Myocyte (in vitro differentiated cells): ENCODE measurements around the gene SUGT1. TPM values are rescaled to one million over a fixed set of nuclear protein-coding genes. Genes with fewer than 3 reads are reported as not detected.
"Not testable (repeated sequence)": the region's sequence is repeated elsewhere in the genome, so short reads cannot be mapped to it uniquely, and the experiment has no call there.

Experiments
- DNase-seq: peaks from one replicate; pipeline ENCODE4 v3.0.0-alpha.2; 2012; ENCODE audit warnings: low read depth
- total RNA-seq: library from RNA; depleted of rRNA; stranded (reverse); fragments of >200 nt; gene quantifications from 2 replicates; pipeline ENCODE4 v1.2.3, GENCODE V29; 2014

SUGT1 gene
- total RNA-seq, 1 donor from 2014 or later: 38.1 TPM

DNA sequence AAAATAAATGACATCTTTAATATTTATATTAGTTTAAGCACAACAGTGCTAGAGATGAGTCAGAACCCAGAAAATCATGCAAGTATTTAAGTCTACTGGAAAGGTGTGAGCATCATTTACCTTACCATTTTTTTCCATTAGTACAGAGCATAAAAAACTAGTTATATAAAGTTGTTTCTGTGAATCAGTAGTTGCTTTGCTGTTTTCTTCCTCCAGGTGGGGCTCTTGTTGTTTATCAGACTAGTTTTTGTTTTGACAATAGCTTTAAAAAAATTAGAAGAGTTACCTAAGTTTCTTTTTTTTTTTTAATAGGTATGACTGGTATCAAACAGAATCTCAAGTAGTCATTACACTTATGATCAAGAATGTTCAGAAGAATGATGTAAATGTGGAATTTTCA lies 12.7 kb downstream of the SUGT1 start:
- peak; percentile 44 for DNase-seq

DNA sequence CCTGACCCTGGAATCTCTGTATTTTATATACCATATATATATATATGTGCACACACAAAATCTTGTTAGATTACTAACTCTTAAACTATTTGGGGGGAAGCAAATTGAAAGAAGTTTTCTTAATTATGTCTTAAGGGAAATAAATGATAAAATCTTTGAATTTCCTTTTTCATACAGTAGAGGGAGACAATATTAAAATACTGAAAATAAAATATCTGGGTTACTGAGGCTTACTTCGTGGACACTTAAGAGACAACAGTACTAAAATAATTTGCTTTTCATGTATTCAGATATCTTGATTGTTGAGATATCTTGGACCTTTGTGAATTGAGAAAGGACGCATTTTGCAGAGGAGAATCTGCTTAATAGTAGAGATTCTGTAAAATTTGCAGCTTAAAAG lies 17.0 kb downstream of the SUGT1 start:
- DNase-seq: no peak

DNA sequence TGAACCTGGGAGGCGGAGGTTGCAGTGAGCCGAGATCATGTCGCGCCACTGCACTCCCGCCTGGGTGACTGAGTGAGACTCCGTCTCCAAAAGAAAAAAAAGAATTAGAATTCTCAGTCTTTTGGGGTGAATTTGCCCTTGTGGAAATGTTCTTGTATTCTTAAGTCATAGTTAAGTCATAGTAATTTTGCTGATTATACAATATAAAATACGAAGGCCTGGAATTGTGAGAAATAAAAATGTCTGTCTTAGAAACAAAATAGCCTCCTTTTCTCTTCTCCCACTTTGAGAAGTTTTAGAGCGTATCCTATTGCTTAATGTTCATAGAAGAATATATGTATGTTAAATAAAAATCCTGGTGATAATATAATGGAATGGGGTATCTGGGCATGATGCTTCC lies 18.1 kb downstream of the SUGT1 start:
- no peak for DNase-seq

DNA sequence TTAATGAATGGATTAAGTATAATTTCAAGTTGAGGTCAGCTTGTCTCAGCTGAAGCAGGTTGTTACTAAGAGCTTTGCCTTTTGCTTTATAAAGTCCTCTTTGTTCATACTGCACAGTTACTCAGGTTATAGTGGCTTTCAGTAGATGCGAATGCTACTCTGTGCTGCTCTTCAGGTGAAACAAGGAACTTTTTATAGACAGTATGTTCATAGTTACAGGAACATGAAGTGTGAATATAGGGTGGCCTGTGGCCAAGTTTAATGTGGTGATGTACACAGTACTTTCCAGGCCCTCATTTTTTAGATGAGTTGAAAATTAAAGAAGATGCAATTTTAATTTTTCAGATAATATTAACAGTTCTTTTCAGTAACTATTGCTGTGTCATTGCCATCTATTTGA lies 20.8 kb downstream of the SUGT1 start:
- DNase-seq: no peak

DNA sequence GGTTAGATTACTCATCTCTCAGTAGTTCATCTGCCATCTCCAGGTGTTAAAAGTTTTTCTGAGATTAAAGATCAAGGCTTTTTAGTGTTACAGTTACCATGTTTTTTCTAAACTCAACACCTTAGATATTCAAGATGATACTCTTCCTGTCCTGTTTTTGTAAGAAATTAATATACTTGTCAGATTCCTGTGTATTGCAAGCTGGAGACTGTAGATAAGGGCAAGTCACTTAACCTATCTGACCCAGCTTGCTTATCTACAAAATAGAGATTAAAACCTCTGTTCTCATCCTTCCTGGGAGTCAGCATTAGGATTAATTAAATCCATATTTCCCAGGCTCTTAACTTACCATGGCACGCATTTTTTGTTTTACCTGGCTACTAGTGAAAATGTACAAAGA lies 25.2 kb downstream of the SUGT1 start:
- DNase-seq: no peak

DNA sequence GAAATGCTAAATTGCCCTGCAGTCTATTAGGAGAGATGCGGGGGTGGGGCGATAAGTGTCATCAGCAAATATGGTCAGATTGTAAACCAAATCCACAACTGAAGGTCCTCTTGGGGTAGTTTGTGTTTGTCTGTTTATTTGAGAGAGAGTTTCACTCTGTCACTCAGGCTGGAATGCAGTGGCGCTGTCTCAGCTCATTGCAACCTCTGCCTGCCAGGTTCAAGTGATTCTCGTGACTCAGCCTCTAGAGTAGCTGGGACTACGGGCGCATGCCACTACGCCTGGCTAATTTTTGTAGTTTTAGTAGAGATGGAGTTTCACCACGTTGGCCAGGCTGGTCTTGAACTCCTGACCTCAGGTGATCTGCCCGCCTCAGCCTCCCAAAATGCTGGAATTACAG lies 33.2 kb downstream of the SUGT1 start:
- DNase-seq: not testable (repeated sequence)

DNA sequence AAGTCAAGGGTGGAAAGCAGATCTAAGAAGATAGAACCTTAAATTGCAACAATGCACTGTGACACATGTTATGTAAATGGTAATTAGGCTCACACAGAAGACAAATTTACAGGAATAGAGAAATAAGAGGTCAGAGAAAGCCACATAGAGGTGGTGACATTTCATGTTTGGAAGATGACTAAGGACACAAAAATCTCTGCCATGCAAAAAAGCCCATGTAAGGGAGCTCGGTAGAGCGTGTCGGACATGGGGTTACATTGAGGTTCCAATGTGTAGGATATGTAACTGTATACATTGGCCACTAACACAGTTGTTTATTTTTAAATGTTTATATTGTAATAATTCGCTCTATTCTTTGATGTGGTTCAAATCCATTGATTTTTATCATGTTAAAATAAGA lies 33.7 kb downstream of the SUGT1 start:
- peak; percentile 9 for DNase-seq

DNA sequence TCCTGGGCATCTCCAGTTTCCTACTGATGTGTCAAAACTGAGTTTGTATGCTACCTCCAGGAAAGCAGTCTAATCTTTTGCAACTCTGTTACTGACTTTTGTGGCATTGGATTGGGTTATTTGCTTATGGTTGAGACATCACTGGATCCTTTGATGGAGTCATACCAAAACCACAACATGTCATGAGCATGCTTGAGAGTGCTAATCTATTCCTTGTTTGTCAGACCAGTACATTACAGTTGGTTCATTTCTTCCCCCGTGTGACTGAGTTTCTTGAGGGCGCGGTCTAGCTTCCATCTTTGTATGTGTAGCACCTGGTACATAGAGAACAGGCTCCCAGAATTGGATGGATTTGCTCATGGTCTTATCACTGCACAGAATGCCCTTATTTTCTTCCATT lies 43.2 kb downstream of the SUGT1 start:
- DNase-seq: peak; percentile 9

DNA sequence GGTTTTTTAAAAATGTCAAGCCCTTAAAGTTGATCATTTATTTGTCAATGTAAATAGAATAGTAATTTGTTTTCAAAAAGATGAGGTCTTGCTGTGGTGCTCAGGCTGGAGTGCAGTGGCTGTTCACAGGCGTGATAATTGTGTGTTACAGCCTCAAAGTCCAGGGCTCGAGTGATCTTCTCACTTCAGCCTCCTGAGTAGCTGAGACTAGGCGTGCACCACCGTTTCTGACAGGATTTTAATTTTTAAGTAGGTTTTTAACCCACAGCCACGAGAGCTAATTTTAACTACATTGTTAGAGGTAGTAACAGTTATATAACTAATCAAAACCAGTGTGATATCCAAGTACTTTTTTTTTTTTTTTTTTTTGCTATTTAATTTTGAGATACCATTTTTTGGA lies 43.9 kb downstream of the SUGT1 start:
- DNase-seq: no peak

DNA sequence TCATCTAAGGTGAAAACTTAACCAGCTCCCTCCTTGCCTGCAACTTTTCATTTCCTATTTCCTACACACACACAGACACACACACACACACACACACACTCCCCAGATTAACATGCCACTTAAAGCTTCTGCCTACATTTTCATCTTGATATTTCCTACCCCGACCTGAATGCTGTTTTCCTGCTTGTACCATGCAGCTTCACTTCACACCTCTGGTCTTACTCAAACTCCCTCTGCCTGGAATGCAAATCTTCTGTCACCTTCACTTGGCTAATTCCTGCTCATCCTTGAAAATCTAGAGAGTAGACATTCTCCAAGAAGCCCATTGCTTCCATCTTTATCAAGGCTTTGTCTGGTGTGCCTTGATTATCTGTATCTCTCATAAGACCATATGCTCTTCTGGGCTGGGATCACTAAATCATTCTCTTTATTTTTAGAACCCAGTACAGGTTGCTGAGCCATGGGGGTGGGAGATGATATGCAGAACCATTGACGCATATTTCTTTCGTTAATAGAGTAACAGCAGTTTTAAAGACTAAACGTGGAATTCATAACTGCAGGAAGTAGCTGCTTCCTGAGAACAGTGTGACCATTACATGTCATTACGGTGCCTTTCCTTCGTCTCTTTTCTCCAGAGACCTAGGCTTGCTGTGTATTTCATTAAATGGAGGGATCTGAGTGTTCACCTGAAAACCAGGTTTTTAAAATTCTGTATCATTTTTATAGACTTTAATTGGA lies 49.3 kb downstream of the SUGT1 start:
- no peak for DNase-seq

DNA sequence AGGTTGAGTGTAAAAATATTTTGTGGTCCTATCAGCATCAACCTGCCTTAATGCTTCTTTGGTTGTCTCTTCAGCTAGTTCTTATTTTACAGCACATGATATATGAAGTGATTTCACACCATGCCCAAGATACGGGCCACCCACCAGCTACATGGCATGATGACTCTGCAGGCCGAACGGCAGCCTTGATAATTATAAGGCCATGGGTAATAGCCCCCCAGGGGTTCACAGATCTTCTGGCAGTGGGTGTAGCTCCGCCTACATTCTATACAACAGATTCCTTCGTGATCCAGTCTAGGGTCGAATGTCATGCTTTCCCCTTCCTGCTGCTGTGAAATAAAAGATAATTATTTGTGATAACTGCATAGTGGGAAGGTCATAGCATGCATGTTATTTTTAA lies 50.8 kb downstream of the SUGT1 start:
- DNase-seq: no peak

DNA sequence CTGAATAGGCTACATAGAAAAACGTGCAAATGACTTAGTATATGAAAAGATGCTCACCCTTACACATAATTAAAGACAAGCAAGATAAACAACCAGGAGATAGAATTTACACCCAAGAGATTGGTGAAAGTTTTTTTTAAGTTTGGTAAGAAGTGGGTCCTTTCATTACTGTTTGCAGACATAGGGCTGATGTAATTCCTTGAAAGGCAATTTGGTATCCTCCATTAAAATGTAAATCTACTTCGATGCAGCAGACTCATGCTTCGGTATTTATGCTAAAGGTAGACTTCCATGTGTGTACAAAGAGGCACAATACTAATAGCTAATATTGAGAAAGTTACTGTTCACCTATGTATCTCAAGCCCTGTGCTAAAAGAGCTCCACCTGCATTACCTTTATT lies 53.4 kb downstream of the SUGT1 start:
- no peak for DNase-seq

DNA sequence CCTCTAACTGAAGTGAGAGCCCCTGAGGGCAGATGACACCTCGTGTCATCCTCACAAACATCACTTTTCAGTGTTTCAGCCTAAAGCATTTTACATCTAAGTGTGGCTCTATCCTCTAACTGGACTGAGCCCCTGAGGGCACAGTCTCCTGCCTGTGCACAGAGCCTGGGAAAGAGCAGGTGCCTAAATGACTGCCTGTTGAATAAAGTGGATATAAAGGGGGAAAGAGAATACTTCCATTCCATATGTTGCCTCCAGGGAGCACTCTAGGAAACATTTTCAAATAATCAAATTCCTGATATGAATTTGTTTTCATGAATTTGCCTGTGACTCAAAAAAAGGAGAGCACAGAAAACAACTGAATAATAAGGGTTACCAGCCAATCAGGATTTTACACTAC lies 54.7 kb downstream of the SUGT1 start:
- no peak for DNase-seq

DNA sequence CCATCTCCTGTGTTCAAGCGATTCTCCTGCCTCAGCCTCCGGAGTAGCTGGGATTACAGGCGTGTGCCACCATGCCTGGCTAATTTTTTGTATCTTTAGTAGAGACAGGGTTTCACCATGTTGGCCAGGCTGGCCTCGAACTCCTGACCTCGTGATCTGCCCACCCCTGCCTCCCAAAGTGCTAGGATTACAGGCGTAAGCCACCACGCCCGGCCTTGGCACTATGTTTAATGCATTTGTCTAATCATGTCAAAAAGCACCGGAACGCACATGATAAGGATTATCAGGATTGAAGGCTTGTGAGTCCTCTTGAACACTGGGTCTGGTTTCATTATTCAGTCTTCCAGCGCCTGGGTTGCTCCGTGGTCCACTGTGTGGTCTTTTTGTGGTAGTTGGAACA lies 55.6 kb downstream of the SUGT1 start:
- not testable (repeated sequence) for DNase-seq

DNA sequence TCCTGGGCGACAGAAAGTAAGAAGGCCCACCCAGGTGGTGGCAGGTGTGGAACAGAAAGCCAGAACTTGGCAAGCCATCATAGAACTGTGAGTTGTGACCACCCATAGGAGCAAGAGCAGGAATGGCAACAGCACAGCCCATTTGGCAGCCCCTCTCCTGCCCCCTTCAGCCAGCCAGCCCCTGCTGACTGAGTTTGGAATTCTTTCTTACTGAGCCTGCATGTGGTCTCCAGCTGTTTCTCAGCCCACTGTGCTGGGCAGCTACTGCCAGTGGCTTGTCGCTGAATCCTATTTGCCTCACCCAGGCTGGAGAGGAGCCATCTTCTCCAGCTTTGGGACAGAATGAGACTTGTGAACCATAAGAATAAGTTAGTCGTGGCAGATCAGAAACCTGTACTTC lies 58.6 kb downstream of the SUGT1 start:
- peak; percentile 24 for DNase-seq

DNA sequence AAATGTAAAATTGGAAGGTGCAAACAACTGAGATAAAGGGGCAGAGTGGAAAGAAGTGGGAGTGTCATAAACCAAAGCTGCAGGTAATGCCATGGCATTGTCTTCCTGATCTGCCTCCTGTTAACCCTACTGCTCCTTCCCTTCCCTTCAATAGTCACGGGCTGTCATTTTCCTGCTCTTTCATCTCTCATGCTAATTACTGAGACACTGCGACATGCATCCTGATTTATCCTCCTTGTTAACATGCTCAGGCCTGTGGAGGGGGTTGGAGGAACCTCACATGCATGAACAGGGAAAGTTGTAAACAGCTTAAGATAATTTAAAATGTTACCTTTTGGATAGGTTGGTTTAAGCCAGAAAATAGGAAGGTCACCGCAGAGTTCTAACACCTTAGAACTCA lies 59.7 kb downstream of the SUGT1 start:
- no peak for DNase-seq

DNA sequence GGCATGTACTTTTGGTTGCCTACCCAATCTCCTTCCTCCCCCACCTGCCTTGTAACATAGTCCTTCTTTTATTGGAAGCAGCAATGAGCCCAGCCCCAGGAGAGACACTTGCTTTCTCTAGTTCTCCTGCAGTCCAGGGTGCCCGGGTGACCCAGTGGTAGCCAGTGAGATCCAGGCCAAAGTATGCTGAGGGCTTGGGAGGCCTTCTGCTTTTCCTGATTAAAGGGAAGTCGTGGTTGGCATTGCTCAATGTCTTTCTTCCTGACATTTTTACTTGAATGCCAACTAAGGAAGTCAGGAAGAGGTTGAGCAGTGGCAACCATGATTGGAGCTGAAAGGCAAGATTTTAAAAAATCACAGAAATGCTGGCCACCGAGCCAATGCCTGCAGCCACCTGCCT lies 61.3 kb downstream of the SUGT1 start:
- DNase-seq: no peak

DNA sequence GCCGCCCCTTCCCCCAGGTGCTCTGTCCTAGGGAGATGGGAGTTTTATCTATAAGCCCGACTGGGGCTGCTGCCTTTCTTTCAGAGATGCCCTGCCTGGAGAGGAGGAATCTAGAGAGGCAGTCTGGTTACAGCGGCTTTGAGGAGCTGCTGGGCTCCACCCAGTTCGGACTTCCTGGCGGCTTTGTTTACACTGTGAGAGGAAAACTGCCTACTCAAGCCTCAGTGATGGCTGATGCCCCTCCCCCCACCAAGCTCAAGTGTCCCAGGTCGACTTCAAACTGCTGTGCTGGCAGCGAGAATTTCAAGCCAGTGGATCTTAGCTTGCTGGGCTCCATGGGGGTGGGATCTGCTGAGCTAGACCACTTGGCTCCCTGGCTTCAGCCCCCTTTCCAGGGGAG lies 68.3 kb downstream of the SUGT1 start:
- DNase-seq: not testable (repeated sequence)

DNA sequence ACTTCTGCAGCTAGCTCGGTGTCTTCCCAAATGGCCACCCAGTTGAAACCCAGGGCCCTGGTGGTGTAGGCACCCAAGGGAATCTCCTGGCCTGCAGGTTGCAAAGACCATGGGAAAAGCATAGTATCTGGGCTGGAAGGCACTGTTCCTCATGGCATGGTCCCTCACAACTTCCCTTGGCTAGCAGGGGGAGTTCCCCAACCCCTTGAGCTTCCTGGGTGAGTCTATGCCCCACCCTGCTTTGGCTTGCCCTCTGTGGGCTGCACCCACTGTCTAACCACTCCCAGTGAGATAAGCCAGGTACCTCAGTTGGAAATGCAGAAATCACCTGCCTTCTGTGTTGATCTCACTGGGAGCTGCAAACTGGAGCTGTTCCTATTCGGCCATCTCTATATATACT lies 68.7 kb downstream of the SUGT1 start:
- DNase-seq: not testable (repeated sequence)

DNA sequence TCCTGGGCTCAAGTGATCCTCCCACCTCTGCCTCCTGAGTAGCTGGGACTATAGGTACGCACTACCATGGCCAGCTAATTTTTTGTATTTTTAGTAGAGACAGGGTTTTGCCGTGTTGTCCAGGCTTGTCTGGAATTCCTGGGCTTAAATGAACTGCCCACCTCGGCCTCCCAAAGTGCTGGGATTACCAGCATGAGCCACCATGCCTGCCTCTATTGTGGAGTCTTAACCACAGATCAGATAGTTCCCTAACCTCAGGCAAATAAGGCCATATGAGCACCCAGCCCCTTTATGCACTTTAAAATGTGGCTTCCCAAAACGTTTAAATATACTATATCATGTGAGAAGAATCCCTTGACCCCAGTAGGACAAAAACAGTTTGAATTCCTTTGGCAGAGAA lies 70.5 kb downstream of the SUGT1 start:
- DNase-seq: no peak

DNA sequence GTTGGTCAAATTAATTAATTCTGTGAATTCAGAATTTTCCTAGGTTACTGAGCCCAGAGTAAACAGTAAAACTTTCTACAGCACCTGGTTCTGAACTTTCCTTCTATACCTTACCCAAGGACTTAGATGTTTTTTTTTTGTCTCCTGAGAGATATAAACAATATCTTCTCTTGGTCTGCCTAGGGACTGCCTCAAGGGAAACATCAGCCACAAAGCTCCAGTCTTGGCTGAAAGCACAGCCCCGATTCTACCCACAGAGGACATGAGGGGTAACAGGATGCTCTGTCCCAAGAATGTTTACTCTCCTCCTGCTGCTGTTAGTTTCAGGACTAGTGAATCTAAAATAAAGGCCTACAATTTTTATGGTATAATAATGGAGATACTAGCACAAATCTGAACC lies 72.7 kb downstream of the SUGT1 start:
- DNase-seq: no peak

DNA sequence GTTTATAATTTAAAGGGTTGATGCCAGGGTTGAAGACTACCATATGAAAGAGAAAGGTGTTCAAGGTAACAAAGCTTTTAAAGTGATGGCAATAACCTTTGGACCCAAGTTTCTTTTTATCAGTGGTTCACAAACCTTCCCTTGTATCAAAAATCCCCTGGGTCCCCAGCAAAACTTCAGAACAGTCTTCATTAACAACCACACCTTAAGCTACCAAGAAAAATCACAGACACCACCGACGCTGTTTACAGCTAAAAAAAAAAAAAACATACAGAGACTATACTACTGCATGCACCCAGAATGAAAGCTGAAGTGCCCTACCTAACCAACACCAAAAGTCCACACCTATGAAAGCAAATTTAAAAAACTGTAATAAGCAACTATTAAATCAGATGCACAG lies 73.6 kb downstream of the SUGT1 start:
- DNase-seq: no peak

DNA sequence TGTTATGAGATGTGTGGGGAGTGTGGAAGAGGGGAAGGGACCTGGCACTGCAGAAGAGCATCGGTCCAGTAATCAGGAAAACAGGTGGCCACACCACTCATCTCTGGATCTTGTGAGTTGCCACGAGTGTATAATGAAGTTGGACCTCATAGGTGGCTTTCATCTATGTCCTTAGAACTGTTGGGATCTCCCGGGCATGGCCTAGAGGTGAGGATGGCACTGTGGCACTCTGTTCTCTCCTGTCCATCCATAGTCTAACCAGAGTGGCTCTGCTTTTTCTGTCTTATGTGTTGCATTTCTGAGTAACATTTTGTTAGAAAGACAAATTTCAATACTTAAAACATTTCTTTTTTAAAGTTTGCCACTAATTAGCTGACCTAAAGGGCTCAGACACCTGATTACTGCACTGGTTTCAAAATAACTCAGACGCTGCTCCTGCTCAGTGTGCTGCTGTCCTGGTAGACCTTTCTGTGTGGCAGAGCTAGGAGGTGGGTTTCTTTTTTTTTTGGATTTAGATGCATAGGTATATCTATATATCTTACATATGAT lies 81.5 kb downstream of the SUGT1 start:
- DNase-seq: no peak

DNA sequence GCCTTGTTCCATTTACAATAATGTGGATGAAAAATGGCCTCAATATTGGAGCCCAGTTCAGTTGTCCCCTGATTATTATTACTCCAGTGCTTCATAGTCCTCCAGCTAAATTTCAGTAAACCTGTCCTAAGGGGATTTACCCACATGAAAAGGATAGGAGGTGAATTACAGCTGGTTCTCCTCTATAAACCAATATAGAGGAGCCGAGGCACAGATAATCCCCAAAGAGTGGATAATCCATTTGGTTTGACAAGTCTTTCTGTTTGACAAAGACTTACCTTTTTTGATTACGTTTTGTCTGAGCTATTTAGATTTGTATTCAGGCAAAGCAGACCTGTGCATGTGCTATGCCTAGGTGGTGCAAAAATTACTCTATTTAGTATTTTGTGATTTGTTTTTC lies 84.3 kb downstream of the SUGT1 start:
- DNase-seq: no peak
